ENCODE results near the gene TBX4.

DNA sequence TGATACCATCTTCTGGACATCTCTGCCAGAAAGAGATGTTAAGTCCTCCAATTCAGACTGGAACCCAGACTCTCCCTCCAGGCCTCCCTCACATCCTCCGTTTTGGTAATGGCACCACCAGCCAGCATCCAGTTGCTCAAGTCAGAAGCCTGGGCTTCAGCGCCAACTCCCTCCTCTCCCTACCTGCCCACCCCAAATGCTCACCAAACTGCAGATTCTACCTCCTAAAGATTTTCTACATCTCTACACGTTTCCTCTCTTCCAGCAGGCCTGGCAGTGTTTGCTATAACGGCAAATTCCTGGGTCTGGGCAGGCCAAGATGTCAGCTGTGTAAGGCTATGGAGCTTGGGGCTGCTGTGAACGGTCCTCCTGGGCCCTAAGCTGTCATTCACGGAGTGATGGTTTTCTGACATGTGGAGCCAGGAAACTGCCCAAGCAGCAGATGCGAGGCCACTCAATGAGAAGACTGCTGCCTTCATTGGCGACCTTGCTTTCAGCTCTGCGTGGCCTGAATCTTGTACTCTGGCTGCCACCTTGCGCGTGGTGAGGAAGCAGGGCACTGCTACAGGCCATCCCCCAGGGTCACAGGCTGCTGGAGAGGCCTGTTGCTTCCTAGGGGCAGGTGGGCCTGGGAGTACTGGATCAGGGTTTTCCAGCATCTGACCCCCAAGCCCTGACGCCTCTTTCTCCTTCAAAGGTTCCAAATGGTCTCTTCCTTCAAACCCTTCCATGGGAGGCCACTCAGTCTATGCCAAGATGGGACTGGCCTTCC, 37.7 kb downstream of the TBX4 start:
- no peak for TF ChIP-seq POLR2A (IDR thresholded peaks at IDR 0.05)
- TF ChIP-seq, protein P1, sequence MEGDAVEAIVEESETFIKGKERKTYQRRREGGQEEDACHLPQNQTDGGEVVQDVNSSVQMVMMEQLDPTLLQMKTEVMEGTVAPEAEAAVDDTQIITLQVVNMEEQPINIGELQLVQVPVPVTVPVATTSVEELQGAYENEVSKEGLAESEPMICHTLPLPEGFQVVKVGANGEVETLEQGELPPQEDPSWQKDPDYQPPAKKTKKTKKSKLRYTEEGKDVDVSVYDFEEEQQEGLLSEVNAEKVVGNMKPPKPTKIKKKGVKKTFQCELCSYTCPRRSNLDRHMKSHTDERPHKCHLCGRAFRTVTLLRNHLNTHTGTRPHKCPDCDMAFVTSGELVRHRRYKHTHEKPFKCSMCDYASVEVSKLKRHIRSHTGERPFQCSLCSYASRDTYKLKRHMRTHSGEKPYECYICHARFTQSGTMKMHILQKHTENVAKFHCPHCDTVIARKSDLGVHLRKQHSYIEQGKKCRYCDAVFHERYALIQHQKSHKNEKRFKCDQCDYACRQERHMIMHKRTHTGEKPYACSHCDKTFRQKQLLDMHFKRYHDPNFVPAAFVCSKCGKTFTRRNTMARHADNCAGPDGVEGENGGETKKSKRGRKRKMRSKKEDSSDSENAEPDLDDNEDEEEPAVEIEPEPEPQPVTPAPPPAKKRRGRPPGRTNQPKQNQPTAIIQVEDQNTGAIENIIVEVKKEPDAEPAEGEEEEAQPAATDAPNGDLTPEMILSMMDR (IDR thresholded peaks at IDR 0.05), result no peak

Data from thyroid gland (tissue), 4 donors.